HepG2 (cell line): ENCODE measurements around the gene ACSS1. TPM values are rescaled to one million over a fixed set of nuclear protein-coding genes. Genes with fewer than 3 reads are reported as not detected.
A peak's percentile ranks its signal among the peaks of the same experiment; 100 is the strongest.

Experiments
- ASH2L ChIP-seq: fragments of 300-600, 200-600 bp; sonication (generic); IDR thresholded peaks from 2 replicates; pipeline ENCODE4 v1.7.0; 2017; ENCODE audit warnings: low read depth, mild to moderate bottlenecking, moderate library complexity, mixed read lengths, low read length; ENCODE audit not compliant: insufficient read length
- CEBPB ChIP-seq: IDR thresholded peaks from 2 replicates; pipeline ENCODE4 v1.6.1; 2011; ENCODE audit warnings: low read depth, low read length, improper control_type of control experiment, borderline replicate concordance
- DMTF1 ChIP-seq: sonication (generic); formaldehyde crosslinking; IDR thresholded peaks from 2 replicates; pipeline ENCODE4 v1.4.0; 2020; ENCODE audit warnings: mild to moderate bottlenecking, missing genetic modification reagents
- HNF1B ChIP-seq: sonication (generic); formaldehyde crosslinking; IDR thresholded peaks from 2 replicates; pipeline ENCODE4 v1.5.1; 2020; ENCODE audit warnings: mild to moderate bottlenecking, moderate library complexity, missing genetic modification reagents
- JARID2 ChIP-seq: sonication (generic); formaldehyde crosslinking; IDR thresholded peaks from 2 replicates; pipeline ENCODE4 v1.8.1; 2023; ENCODE audit warnings: missing genetic modification reagents, inconsistent platforms; ENCODE audit not compliant: insufficient replicate concordance
- KLF15 ChIP-seq: sonication (generic); formaldehyde crosslinking; IDR thresholded peaks from 2 replicates; pipeline ENCODE4 v1.8.1; 2023; ENCODE audit warnings: borderline replicate concordance, mild to moderate bottlenecking, inconsistent platforms, missing genetic modification reagents, mixed read lengths
- NAIF1 ChIP-seq: sonication (generic); formaldehyde crosslinking; IDR thresholded peaks from 2 replicates; pipeline ENCODE4 v1.5.0; 2020; ENCODE audit warnings: mild to moderate bottlenecking, missing genetic modification reagents, borderline replicate concordance
- PHF20 ChIP-seq: sonication (generic); formaldehyde crosslinking; IDR thresholded peaks from 2 replicates; pipeline ENCODE4 v1.5.0; 2020; ENCODE audit warnings: mild to moderate bottlenecking, missing genetic modification reagents
- ZMYM4 ChIP-seq: sonication (generic); formaldehyde crosslinking; IDR thresholded peaks from 2 replicates; pipeline ENCODE4 v1.8.1; 2023; ENCODE audit warnings: mild to moderate bottlenecking, missing genetic modification reagents
- ZNF280B ChIP-seq: sonication (generic); formaldehyde crosslinking; IDR thresholded peaks from 2 replicates; pipeline ENCODE4 v1.5.0; 2020; ENCODE audit warnings: missing genetic modification reagents, mild to moderate bottlenecking, borderline replicate concordance
- ZNF296 ChIP-seq: sonication (generic); formaldehyde crosslinking; conservative IDR thresholded peaks from 2 replicates; pipeline ENCODE4 v1.5.0; 2020; ENCODE audit warnings: mild to moderate bottlenecking, missing genetic modification reagents
- ZNF567 ChIP-seq: sonication (generic); formaldehyde crosslinking; IDR thresholded peaks from 2 replicates; pipeline ENCODE4 v1.8.1; 2023; ENCODE audit warnings: mild to moderate bottlenecking, missing genetic modification reagents, borderline replicate concordance
- polyA plus RNA-seq, 8 experiments: library from polyadenylated mRNA; depleted of rRNA in 3 of 8; stranded (reverse) in 7 of 8; unstranded in 1 of 8; fragments of >200 nt; fragmentation: Illumina TruSeq in 4 of 8; extraction: Trizol in 4 of 8; gene quantifications; 2 replicates each; pipeline versions ENCODE4 v1.2.1 to v1.2.3, GENCODE V29; 2011 to 2016; ENCODE audit warnings: low read depth in 4 of 8, missing spikeins in 1 of 8, mixed read lengths in 1 of 8; ENCODE audit not compliant: insufficient read depth in 1 of 8
- total RNA-seq, 5 experiments: library from RNA; depleted of rRNA; stranded (reverse); fragments of >200 nt; fragmentation: Illumina TruSeq; extraction: Trizol; gene quantifications; 2 replicates each; pipeline ENCODE4 v1.2.3, GENCODE V29; 2016; ENCODE audit warnings: low read depth in 1 of 5
- TF ChIP-seq, protein P1 (sequence below): sonication (generic); formaldehyde crosslinking; IDR thresholded peaks from 2 replicates; pipeline ENCODE4 v1.4.0; 2020; ENCODE audit warnings: missing genetic modification reagents
- TF ChIP-seq, protein P2 (sequence below): sonication (generic); formaldehyde crosslinking; IDR thresholded peaks from 2 replicates; pipeline ENCODE4 v1.4.0; 2020; ENCODE audit warnings: missing genetic modification reagents, borderline replicate concordance

The ACSS1 gene
- total and polyA plus RNA-seq, 2 of the 13 experiments (the other 11 are each of a cell fraction or from before 2014, with no cell fraction given): 15.2 to 41.6 TPM

DNA sequence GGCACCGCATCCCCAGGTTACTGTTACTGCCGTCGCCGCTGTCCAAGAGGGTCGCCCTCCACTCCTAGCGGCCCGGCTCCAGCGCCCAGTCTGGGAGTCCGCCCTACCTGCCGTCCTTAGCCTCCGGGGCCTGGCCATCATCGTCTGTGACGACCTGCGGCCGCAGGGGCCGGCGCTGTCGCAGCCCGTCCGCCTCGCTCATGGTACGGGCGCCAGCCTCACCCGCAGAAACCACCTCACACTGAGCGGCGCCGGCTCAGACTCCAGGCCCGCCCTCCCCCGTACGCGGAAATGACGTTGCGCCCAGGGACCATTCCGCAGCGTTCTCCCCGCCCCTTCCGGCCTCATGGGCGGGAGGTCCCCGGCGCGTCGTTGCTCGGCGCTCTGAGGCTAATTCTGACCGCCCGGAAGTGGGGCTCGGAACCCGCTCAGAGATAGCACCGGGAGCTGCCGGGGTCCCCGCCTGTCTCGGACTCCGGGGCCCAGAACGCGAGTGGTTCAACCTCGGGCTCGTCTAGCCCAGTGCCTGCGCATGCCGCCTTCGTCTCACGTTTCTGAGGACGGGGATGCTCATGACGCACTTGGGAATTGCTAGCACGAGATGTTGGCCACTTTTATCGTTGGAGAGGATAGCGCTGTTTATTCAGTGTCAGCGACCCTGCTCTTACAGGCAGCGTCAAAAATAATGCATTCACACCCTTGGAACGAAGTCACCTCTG, 65.3 kb downstream of the ACSS1 start, which contains the start of gene APMAP (continued):
- TF ChIP-seq, protein P1, sequence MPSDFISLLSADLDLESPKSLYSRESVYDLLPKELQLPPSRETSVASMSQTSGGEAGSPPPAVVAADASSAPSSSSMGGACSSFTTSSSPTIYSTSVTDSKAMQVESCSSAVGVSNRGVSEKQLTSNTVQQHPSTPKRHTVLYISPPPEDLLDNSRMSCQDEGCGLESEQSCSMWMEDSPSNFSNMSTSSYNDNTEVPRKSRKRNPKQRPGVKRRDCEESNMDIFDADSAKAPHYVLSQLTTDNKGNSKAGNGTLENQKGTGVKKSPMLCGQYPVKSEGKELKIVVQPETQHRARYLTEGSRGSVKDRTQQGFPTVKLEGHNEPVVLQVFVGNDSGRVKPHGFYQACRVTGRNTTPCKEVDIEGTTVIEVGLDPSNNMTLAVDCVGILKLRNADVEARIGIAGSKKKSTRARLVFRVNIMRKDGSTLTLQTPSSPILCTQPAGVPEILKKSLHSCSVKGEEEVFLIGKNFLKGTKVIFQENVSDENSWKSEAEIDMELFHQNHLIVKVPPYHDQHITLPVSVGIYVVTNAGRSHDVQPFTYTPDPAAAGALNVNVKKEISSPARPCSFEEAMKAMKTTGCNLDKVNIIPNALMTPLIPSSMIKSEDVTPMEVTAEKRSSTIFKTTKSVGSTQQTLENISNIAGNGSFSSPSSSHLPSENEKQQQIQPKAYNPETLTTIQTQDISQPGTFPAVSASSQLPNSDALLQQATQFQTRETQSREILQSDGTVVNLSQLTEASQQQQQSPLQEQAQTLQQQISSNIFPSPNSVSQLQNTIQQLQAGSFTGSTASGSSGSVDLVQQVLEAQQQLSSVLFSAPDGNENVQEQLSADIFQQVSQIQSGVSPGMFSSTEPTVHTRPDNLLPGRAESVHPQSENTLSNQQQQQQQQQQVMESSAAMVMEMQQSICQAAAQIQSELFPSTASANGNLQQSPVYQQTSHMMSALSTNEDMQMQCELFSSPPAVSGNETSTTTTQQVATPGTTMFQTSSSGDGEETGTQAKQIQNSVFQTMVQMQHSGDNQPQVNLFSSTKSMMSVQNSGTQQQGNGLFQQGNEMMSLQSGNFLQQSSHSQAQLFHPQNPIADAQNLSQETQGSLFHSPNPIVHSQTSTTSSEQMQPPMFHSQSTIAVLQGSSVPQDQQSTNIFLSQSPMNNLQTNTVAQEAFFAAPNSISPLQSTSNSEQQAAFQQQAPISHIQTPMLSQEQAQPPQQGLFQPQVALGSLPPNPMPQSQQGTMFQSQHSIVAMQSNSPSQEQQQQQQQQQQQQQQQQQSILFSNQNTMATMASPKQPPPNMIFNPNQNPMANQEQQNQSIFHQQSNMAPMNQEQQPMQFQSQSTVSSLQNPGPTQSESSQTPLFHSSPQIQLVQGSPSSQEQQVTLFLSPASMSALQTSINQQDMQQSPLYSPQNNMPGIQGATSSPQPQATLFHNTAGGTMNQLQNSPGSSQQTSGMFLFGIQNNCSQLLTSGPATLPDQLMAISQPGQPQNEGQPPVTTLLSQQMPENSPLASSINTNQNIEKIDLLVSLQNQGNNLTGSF: peak; percentile 94
- TF ChIP-seq ZMYM4 (CRISPR knock-in tag) (peak; percentile 98), ZNF296 (0 out of 2 replicates have a peak, but pooled peaks have one; percentile 78), ZNF280B (CRISPR knock-in tag) (peak; percentile 88), KLF15 (CRISPR knock-in tag) (peak; percentile 98), JARID2 (CRISPR knock-in tag) (no peak), ASH2L (peak; percentile 98), NAIF1 (CRISPR knock-in tag) (no peak), PHF20 (CRISPR knock-in tag) (peak; percentile 98), CEBPB (no peak), HNF1B (CRISPR knock-in tag) (peak; percentile 94), ZNF567 (CRISPR knock-in tag) (no peak; the same call in 1 of the 2 replicates), DMTF1 (CRISPR knock-in tag) (0 out of 2 replicates have a peak, but pooled peaks have one; percentile 16)
- TF ChIP-seq, protein P2, sequence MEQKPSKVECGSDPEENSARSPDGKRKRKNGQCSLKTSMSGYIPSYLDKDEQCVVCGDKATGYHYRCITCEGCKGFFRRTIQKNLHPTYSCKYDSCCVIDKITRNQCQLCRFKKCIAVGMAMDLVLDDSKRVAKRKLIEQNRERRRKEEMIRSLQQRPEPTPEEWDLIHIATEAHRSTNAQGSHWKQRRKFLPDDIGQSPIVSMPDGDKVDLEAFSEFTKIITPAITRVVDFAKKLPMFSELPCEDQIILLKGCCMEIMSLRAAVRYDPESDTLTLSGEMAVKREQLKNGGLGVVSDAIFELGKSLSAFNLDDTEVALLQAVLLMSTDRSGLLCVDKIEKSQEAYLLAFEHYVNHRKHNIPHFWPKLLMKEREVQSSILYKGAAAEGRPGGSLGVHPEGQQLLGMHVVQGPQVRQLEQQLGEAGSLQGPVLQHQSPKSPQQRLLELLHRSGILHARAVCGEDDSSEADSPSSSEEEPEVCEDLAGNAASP (CRISPR knock-in tag): peak; percentile 72
